ENCODE measurements around the gene ABCC2.

DNA sequence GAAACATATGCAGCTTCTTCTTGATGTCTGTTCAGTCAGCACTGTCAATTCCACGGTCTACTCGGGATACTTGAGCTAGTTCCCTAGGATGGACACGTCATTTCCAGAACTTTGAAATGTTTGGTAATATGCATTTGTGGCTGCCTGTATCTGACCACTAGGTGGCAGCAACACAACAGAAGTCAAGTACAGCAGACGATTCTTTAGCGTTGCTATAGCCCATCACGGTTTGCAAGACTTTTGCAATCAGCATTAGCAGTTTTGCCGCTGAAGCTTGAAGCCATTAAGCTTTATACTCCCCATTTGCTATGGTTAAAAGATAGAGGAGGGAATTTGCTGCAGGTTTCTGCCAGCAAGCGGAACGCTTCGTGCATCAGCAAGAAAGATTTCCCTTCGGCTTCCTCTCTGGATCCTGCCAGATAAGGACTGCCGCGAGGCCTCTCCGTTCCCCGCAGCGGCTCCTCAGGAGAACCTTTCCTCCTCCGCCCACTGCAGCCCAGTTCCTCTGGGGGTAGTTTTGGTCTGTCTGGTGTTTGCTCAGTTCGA, 63.5 kb downstream of the ABCC2 start:
- TF ChIP-seq, protein P1, sequence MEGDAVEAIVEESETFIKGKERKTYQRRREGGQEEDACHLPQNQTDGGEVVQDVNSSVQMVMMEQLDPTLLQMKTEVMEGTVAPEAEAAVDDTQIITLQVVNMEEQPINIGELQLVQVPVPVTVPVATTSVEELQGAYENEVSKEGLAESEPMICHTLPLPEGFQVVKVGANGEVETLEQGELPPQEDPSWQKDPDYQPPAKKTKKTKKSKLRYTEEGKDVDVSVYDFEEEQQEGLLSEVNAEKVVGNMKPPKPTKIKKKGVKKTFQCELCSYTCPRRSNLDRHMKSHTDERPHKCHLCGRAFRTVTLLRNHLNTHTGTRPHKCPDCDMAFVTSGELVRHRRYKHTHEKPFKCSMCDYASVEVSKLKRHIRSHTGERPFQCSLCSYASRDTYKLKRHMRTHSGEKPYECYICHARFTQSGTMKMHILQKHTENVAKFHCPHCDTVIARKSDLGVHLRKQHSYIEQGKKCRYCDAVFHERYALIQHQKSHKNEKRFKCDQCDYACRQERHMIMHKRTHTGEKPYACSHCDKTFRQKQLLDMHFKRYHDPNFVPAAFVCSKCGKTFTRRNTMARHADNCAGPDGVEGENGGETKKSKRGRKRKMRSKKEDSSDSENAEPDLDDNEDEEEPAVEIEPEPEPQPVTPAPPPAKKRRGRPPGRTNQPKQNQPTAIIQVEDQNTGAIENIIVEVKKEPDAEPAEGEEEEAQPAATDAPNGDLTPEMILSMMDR (optimal IDR thresholded peaks at IDR 0.05 in 1 of 3, IDR thresholded peaks at IDR 0.05 in 1 of 3, conservative IDR thresholded peaks at IDR 0.05 in 1 of 3; ENCODE audit: extremely low read depth in 1 of 3, insufficient read depth in 2 of 3, low read length in 3 of 3) = peak; percentile 72 to 92 (median 89)
- TF ChIP-seq EZH2 (IDR thresholded peaks at IDR 0.05; ENCODE audit: low read length) = no peak

Measured in keratinocyte (primary cell).